ENCODE data around the gene LYRM1.
A peak's percentile ranks its signal among the peaks of the same experiment; 100 is the strongest.

Gene LYRM1

DNA sequence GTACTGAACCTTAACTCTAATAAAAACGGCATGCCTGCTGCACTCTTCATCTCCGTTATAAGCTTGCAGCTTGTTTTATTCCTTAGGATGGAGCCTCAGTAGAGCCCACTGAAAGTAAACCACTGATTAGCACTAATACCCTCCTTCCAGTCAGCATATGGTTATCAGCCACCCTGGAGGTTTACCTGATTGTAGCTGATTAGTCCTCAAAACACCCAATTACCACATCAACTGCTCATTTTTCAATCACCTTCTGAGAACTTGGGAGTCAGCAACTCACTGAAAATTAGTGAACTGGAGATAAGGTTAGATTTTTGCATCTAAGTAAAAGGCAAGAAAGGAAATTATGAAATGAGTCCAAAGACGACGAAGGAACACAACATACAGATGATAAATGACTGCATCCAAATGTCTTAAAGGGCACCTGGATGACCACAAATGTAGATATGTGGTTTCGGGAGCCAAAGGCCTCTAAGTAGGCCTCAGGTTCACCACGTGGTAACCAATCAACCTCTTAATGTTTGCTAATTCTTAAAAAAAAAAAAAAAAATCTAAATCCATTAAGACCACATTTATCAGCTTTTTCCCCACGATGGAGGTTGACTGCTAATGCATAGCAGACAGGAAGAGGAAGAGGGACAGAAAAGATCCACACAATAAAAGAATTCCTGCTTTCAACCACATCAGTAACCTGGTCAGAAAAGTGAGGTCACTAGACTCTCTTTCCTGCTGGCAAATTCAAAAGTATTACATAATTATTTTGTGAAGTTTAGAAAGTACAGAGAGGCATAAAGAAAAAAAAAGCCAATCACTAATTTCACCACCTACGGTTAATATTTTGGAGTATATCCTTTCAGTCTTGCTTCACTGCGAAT is 28.4 kb upstream of the LYRM1 start:
- no peak for DNase-seq (ENCODE audit: low spot score)

DNA sequence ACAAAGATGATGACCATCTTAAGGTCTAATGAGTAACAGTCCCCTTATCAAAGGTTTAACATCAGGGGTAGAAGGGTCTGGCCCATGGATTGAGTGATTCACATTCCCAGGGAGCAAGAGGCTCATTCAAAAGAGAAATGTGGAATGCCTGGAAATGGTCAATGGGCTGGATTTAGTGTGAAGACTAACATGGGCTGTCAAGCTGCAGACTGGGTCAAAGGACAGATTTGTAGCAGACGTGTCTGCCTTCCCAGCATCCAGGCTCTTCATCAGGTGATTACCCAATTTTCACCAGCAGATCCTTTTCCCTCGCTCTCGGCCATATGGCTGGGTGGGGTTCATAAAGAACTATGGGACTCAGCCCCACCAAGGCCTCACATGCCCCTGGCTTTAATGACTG is 27.2 kb upstream of the LYRM1 start:
- DNase-seq (ENCODE audit: low spot score), result no peak

DNA sequence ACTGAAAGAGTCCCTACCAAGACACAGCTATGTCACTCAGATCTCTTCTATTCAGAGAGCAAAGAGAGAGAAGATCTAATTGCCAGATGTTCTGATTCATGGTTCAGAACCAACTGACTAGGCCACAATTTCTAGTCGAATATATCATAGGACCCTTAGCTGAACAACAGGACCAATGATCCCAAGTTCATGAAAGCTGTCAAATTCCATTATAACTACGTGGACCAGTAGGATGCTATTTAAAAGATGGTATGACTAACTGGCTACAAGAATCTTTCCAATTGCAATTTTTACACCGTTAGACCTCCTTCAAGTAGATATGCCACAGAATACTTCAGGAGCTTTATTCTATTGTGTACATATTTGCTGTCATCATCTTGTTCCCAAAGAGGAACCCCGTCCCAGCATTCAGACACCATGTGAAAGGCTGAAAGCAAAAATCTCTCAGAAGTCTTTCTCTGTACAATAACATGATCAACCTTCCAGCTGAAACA is 26.4 kb upstream of the LYRM1 start:
- no peak for DNase-seq (ENCODE audit: low spot score)

DNA sequence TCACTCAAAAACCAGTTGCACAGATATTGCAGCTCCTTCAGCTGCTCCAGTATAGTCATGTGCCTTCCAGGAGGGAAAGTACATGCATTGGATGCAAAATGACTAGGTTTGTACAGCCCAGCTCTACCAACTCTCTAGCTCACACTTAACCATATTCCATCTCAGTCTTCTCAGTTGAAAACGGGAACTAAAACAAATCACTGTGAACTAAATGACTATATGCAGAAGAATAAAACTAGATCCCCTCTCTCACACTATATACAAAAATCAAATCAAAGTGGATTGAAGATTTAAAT is 25.3 kb upstream of the LYRM1 start:
- no peak for DNase-seq (ENCODE audit: low spot score)

DNA sequence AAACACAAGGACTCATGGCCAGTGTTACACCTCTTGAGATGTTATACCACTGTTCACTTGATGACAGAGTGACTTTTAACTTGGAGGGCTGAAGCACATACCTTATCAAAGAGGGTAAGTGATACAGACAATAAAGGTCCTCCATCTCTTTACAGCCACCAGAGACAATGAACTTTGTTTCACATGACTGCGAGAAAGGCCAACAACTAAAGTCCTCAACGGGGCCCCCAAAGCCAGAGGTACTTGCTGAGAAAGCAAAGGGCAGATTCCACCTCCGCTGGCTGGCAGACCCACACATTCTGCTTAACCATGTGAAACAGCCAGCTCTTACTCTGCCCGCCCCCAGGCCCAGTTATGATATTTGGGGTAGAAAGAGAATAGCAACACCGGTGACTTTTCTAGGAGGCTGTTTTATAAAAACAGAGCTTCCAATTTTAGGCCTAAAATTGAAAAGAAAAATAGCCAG is 21.9 kb upstream of the LYRM1 start:
- DNase-seq (ENCODE audit: low spot score), result no peak

DNA sequence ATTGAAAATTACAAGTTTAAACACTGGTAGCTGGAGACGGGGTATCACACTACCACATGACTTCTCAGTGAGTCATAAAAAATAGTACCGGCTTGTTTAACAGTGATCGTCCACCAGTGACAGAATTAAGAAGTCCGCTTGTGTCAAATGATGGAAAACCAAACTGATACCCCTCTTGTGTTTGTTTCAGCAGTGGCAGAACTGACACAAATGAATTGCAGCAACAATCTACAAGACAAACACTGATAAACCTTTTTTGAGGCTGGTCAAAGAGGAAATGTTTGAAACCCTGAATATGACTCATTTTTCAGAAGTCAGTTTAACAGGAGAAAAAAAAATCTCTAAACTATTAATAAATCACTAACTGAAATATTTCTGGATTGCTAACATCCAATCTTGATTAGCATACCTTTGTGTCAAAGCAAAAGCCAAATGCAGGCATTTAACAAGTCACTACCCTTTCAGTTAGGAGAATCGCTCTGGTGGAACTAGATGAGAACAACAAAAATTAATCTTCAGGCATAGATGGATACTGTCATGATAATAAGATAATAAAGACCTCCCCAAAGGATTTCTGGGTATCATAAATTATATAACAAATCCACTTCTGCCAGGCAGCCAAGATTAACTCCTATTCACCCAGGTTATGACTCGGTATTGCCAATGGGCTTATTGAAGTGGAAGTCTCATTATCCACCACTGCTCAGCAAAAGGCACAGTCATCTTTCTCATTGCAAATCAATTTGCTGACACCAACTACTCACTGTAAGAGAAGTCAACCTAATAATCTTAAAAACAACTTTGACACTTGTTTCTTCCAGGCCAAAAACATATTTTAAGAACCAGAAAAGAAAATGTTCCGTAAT is 21.2 kb upstream of the LYRM1 start:
- DNase-seq (ENCODE audit: low spot score), result no peak

DNA sequence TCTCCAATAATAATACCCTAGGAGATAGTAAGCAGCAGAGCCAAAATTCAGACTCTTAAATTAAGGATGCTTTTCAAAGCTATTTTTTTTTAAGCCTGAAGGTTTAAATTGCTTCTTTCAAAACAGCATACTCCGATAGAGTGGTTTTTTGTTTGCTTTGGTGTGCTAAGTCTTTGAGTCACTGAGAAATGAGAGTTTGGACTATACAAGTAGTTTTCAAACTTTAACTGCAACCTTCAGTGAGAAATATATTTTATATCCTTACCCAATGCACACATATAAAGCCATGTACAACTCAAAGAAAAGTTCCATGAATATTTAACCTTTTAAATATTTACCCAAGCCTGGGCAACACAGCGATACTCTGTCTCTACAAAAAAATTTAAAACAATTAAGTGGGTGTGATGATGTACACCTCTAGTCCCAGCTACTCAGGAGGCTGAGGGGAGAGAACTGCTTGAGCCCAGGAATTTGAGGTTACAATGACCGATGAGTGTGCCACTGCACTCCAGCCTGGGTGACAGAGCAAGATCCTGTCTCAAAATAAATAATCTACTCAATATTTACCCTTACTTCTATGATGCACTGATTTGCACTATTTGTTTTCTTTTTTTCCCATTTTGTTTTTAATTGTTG is 19.6 kb upstream of the LYRM1 start:
- DNase-seq (ENCODE audit: low spot score), result no peak

DNA sequence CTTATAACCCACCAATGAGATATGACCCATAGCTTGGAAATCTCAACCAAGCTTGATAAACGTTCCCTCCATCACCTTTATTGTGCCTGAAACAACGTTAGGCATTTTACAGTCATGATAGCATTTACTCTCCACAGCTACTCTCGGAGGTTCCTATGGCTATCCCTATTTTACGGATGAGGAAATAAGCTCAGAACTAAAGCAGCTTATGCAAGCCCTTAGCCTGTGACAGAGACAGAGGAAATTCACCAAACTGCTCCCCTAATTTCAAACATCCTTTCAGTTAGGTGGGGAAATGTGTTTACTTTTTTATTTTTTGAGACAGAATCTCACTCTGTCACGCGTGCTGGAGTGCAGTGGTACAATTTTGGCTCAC is 19.1 kb upstream of the LYRM1 start:
- no peak for DNase-seq (ENCODE audit: low spot score)

DNA sequence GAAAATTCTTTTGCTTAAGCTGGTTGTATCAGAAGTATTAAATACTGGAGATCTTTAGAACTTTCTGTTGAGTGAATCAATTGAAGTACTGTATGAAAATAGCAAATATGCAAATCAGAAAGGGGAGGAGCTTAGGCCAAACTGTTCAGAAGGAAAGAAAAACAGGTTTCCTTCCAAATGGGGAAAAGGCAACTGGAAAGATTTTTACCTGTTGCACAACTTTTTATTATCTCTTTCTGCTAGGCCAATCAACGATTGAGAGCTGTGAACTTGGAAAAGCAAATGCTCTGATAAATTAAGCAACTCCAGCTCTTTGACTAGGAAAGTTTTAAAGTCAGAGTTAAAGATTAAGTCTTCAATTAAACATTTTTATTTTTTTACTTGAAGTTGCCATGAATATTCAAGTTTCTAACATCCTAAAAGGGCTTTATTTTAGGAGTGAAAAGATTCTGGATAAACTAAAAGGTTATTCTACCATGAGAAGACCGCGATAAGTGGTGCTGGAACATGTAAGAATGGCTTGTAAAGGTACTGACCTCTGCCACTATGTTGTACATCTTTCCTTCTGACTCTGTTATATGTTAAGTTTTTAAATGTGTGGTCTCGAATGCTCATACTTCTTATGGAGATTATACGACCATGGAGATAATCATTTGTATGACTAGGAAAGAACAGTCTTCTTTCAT is 16.9 kb upstream of the LYRM1 start:
- no peak for DNase-seq (ENCODE audit: low spot score)

DNA sequence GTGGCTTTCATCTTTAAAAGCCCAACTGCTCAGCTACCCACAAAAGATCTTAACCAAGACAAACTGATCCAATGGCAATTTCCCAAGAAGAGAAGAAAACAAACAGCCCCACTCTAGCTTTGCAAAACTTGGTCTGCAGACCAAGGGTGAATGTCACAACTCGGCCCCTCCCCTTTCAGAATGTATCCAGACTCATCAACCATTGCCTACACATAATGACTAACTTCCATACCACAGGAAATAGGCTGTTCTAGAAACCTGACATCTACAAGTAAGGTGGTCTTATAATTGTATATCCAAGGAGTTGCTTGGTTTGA is 16.4 kb upstream of the LYRM1 start:
- DNase-seq (ENCODE audit: low spot score), result no peak

DNA sequence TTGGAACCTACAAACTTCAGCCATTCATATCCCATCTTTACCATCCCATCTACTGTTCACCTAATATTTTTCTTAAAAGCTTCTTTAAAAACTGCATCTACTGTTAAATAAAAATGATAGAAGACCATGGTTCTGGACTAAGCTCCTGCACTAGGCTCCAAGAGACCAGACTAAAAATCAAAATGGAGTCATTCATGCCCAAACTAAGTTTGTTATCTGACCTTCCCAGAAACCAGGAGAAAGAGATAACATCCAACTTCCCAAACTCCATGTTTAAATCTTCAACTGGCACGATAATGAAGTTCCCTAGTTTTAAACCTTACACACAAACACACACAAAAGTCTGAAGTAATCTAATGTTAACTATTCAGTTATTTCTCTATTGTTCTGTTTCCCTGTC is 14.3 kb upstream of the LYRM1 start:
- DNase-seq (ENCODE audit: low spot score), result no peak

DNA sequence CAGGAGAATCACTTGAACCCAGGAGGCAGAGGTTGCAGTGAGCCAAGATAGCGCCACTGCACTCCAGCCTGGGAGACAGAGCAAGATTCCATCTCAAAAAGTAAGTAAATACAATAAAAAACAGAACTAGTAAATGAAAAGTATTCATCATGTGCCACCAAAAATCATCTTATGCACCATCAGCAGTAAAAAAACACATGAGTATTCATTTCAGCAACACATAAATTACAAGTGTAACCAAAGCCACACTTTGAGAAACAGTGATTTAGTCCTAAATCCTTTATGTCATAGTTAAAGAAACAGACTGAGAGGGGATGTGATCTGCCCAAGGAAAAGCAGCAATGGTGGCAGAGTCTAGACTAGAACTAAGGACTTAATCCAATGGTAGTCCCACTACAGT is 13.4 kb upstream of the LYRM1 start:
- DNase-seq (ENCODE audit: low spot score), result no peak

DNA sequence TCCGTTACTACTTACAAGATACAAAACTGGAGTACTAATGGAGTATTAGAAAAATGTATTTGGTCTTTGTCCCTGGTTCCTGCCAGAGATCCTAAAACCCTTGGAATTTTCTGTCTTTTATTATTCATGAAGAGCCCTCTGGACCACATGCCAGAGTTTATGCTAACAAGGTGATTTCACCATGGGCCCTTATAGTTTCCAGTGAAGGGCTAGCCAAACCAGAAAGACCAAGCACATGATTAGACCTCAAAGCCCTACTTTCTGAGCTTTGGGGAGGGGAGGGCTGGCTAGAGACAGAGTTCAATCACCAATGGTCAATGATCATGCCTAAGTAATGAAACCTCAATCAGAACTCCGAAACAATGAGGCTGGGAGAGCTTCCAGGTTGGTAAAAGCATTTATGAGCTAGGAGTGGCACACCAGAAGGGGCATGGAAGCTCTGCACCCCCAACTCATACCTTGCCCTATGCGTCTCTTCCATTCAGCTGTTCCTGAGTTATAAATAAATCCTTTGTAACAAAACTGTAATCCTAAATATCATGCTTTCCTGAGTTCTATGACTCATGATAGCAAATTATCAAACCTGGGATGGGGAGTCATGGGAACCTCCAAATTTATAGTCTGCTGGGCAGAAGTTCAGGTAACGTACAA is 10.8 kb upstream of the LYRM1 start:
- no peak for DNase-seq (ENCODE audit: low spot score)

DNA sequence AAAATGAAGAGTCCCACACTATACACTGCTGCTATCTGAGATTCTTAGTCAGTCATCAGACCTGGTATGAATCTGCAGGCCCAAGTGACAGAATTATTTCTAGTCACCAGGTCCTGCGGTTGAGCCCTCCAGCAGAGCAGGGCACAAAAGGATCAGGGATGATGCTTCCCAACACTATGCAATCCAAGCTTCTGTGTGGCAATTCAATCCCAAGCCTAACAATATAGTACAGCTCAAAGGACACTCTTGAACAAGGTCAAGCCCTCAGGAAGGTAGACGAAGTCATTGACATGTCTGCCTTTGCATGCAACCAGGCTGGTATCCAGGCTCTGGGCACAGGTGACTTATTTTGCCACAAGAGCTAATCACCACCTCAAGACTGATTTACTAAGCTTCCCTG is 6.2 kb upstream of the LYRM1 start:
- no peak for DNase-seq (ENCODE audit: low spot score)

DNA sequence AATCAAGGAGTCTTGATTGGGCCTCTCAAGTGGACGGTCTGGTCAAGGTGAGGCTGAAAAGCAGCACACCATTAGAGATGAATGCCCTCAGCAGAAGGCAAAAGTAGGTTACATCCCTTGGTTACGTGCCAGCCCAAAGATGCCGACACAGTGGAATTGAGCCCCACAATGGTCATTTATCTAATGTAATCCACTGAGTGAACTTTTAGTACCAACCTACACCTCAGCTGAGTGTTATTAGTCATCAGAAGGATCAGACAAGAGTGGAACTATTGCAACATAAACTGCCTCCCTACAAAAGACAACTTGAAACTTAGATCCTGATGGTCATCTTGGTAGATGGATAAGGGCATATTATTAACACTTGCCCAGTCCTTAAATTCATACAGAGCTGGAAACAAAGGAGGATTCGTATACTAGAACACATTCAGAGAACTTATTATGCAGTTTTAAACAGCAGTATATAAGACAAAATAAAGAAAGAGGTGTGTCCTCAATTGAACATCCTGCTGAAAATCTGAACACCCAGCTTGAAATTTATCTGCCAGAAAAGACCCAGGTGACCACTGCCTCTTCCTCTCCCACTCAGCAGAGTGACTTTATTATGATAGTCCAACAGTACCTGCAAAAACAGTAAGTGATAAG is 3.2 kb upstream of the LYRM1 start:
- no peak for DNase-seq (ENCODE audit: low spot score)

DNA sequence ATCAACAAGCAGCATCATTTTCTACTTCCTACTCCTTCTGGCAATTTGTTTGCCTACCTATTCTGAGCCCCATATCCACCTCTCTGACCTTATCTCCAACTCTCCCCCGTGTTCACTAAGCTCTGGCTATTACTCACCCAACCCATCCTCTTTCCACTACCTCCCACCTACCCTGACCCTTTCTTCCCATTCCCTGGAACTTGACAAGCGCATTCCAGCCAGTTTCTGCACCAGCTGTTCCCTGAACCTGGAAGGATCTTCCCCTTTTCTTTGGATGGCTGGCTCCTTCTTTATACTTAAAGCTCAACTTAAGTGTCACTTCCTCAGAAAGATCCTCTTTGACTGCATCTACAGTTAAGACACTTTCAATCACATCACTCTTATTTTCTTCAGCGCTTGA is 2.6 kb upstream of the LYRM1 start:
- DNase-seq (ENCODE audit: low spot score), result no peak

DNA sequence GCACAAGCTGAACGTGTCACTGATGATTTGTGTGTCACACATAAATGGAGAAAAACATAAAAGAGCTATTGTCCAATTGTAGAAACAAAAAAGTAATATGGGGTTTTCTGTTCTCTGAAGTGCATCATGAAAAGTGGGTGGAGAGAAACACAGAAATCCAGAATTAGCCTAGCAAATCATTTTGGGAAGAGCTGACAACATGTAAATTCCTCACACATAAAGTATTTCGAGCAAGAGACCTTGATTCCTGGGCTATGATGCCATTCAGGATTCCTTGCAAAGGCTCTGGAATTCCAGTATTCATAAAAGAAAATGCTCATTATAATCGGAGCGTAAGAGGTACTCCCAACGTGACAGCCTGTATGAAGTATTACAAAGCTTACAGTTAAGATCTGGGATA is 1.5 kb upstream of the LYRM1 start:
- DNase-seq (ENCODE audit: low spot score), result no peak

DNA sequence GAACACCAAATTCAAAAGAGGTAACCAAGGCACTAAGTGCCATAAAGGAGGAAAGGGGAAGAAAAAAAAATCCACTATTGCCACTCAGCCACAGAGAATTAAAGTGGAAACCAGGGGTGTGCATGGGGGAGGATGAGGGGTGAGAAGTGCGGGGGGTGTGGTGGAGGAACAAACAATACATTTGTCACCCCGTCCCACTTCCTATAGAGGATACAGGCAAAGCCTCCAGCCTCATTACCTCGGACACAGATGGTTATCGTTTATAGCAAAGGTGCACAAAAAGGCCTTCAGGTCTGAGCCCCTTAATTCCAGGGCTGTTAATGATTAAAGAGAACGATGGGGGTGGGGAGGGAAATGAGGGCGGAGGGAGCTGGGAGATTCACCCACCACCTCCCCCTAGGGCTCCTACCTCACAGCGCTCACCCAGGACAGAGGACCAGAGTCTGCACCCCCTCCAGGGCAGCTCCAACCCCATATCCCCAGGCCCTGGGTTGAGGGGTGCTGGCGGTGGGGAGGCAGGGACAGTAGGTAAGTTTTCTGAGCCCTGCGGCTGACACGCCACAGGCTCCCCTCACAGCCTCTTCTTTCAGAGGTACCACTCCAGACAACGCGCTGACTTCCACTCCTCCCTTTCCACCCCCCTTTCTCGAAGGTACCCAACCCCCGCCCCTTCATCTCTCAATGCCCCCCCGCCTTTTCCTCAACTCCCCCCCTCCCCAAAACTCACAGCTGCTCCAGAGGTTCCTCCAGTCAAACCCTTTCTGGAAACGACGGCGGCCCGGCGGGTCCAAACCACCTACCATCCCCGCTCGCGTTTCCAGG is 883 bp upstream of the LYRM1 start:
- DNase-seq (ENCODE audit: low spot score), result no peak

DNA sequence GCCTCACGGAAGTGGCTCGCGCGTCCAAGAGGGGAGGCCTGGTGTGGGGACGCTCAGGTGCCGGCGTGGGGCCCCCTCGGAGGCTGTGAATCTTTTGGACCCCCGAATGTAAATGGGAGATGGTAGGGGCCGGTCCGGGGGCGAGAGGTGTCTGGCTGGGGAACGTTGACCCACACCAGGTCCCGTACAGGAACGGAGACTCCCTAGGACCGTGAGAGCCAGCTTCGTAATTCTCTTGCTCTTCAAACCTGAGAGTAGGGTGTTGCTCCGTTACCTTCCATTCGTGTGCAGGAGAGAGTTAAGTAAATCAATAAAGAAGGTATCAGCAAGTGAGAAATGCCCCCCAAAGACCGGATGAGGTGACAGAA is 481 bp downstream of the LYRM1 start:
- DNase-seq (ENCODE audit: low spot score), result no peak

DNA sequence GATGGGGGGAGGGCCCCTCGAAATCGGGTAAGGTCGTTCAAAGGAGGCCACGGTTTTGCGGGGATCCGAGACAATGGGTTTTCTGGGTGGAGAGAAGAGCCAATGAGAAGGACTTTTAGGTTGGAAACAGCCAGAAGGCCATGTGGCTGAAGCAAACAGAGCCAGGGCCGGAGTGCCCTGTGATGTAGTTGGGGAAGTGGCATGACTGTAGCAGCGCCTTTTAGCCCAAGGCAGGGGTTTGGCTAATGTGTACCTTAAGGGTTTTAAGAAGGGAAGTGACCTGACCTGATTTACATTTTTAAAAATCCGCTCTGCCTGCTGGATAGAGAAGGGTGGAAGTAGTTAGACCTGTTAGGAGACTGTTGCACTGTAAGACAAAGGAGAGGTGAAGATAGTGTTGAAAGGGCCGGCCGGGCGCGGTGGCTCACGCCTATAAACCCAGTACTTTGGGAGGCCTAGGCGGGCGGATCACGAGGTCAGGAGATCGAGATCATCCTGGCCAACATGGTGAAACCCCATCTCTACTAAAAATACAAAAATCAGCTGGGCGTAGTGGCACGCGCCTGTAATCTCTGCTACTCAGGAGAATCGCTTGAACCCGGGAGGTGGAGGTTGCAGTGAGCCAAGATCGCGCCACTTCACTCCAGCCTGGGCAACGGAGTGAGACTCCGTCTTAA is 1.0 kb downstream of the LYRM1 start:
- peak; percentile 69 for DNase-seq (ENCODE audit: low spot score)

Data from ecto neural progenitor cell (in vitro differentiated cells).